AG09319 (cell line): Measurements from ENCODE around the gene RD3L.

Experiments used
- DNase-seq: peaks from one replicate; pipeline ENCODE4 v3.0.0-alpha.2; 2010; ENCODE audit warnings: low read depth; ENCODE audit errors: extremely low read depth
- TF ChIP-seq, protein P1 (sequence below): IDR thresholded peaks from 2 replicates; pipeline ENCODE4 v1.5.1; 2011; ENCODE audit warnings: low read depth, mild to moderate bottlenecking, inconsistent platforms, low read length, moderate library complexity

RD3L gene

DNA sequence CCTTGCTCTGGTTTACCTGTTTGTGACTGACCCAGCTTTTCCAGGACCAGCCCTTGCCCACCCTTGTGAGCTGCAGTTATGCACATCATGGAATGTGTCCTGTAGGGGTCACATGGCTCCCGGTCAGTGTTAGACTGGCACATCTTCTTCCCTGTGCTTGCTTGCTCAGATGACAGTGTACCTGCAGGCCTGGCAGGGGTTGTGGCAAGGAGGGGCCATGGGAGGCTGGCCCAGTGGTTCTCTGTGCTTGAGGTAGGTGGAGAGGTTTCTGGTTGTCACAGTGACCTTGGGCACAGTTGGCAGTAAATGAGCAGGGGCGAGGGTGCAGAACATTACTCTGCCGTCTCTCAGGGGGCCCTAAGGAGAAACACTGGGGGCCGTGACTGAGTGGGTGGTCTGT, 27.6 kb upstream of the RD3L start:
- TF ChIP-seq, protein P1, sequence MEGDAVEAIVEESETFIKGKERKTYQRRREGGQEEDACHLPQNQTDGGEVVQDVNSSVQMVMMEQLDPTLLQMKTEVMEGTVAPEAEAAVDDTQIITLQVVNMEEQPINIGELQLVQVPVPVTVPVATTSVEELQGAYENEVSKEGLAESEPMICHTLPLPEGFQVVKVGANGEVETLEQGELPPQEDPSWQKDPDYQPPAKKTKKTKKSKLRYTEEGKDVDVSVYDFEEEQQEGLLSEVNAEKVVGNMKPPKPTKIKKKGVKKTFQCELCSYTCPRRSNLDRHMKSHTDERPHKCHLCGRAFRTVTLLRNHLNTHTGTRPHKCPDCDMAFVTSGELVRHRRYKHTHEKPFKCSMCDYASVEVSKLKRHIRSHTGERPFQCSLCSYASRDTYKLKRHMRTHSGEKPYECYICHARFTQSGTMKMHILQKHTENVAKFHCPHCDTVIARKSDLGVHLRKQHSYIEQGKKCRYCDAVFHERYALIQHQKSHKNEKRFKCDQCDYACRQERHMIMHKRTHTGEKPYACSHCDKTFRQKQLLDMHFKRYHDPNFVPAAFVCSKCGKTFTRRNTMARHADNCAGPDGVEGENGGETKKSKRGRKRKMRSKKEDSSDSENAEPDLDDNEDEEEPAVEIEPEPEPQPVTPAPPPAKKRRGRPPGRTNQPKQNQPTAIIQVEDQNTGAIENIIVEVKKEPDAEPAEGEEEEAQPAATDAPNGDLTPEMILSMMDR: no peak
- DNase-seq: no peak

DNA sequence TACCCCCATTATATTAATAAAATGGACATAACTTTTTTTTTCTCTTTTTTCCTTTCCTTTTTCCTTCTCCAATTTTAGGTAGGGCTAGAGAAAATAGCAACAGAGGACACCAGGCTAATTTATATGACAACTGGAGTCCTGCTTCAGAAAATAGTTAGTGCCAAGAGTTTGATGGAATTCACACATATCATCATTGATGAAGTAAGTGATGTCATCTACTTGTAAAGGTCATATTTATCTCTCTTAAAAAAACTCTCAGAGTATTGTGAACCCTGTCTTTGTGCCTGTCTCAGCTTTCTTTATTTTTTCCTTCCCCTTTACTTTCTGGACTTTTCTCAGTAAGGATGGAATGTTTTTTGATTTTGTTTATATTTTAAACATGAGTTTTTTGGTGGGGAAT, 24.3 kb upstream of the RD3L start:
- TF ChIP-seq, protein P1: no peak
- DNase-seq: no peak

DNA sequence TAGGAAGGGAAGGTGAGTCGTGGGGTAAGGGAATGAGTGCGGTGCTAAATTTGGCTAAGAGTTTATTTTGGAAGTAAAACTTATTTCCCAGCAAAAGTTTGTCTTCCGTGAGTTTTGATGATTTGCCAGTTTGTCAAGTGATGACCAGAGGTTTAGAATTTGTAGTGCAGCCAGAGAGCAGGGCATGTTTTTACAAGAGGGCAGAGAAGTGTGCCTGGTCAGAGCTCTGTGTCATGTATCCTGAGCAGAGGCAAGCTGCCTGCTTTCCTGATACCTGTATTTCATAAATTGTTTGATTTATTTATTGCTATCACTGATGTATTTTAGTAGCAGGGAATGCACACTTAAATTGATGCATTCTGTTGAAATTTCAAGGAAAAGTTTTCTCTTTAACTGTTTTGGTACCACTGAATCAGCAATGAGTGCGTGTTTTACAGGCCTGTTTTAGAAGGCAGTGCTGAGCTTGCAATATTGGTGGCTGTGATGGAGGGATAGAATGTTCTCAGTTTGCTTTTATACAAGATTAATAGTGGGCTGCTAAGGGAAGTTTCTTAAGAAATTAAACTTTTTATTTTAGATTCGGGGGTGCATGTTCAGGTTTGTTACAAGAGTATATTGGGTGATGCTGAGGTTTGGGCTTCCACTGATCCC, 19.7 kb upstream of the RD3L start:
- no peak for DNase-seq
- TF ChIP-seq, protein P1: no peak

DNA sequence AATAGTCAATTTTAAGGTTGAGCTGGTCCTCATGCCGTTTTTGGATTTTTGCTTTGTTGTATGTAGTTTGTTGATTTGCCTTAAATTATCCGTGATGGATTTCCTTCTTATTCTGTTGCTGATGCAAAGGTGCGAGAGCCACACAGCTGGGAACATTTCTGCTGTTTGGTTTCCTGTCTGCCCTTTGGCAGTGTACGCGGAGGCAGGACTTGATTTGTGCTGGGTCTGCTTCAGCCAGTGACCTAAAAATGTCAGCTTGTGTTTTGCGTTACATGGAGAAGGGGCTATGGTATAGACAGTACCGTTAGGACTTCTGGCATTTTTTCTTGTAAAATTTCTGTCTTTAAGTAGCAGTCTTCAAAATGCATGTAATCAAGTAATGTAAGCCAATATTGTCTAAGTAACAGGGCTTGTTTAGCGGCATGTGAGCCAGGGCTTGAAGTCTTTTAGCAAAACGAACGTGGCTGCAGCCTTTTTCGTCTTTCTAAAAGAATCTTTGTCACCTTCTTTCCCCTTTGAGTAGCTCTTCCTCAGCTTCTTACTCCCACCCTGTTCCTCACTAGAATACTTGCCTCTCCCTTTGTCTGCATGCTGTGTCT, 18.2 kb upstream of the RD3L start:
- TF ChIP-seq, protein P1: no peak
- no peak for DNase-seq

DNA sequence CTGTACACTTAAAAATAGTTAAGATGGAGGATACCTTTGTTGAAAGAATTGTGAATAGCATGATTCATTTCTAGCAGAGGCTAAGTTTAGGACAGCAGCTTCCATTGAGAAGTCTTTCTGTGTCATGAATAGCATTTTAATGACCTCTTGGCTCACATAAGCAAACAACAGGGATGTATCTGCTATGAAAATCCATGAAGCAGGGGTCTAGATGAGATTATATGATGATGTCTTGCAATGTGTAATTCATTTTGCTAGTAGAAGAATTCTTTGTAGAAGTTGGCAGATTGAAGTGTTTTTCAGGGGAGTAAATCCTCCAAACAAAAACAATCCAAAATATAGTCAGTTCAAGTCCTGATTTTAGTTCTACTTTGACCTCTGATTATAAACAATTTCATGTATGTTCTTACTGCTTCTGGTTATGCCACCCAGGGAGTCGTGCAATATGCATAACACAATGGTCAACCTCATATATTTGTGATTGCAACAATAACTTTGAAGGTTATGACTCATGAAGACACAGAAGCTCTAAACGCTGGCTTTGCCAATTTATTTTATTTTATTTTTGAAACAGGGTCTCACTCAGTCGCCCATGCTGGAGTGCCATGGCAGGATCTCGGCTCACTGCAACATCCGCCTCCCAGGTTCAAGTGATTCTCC, 6.9 kb upstream of the RD3L start:
- DNase-seq: no peak

DNA sequence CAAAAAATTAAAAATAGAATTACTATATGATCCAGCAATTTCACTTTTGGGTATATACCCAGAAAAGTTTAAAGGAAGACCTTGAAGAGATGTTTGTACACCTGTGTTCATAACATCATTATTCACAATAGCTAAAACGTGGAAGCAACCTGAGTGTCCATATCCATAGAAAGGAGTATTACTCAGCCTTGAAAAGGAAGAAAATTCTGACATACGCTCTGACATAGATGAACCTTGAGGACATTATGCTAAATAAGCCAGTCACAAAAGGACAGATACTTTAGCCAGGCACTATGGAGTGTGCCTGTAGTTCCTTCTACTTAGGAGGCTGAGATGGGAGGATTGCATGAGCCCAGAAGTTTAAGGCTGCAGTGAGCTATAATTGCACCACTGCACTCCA, 6.1 kb upstream of the RD3L start:
- TF ChIP-seq, protein P1: no peak
- DNase-seq: no peak

More for the DNA sequence above, 6.9 kb upstream of the RD3L start:
- TF ChIP-seq, protein P1: no peak

DNA sequence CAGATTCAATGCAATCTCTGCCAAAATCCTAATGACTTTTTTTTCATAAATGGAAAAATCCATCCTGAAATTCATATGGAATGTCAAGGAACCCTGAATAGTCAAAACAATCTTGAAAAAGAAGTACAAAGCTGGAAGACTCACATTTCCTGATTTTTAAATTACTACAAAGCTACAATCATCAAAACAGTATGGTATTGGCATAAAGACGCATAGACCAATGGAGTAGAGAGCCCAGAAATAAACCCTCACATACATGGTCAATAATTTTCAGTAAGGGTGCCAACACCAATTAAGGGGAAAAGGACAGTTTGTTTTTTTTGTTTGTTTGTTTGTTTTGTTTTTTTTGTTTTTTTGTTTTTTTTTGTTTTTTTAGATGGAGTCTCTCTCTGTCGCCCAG, 4.6 kb upstream of the RD3L start:
- TF ChIP-seq, protein P1: no peak
- no peak for DNase-seq
